ENCODE data around the gene MANF. TPM values are rescaled to one million over a fixed set of nuclear protein-coding genes. Genes with fewer than 3 reads are reported as not detected.
A peak's percentile ranks its signal among the peaks of the same experiment; 100 is the strongest.

Gene MANF
- total and polyA plus RNA-seq, 2 of the 13 experiments (the other 11 are each of a cell fraction or from before 2014, with no cell fraction given), result 55.4 to 269 TPM

GRCh38 chr3:51391075-51391565 is 6.0 kb downstream of the MANF start, which contains the start of gene RBM15B (continued):
- TF ChIP-seq, protein P1, sequence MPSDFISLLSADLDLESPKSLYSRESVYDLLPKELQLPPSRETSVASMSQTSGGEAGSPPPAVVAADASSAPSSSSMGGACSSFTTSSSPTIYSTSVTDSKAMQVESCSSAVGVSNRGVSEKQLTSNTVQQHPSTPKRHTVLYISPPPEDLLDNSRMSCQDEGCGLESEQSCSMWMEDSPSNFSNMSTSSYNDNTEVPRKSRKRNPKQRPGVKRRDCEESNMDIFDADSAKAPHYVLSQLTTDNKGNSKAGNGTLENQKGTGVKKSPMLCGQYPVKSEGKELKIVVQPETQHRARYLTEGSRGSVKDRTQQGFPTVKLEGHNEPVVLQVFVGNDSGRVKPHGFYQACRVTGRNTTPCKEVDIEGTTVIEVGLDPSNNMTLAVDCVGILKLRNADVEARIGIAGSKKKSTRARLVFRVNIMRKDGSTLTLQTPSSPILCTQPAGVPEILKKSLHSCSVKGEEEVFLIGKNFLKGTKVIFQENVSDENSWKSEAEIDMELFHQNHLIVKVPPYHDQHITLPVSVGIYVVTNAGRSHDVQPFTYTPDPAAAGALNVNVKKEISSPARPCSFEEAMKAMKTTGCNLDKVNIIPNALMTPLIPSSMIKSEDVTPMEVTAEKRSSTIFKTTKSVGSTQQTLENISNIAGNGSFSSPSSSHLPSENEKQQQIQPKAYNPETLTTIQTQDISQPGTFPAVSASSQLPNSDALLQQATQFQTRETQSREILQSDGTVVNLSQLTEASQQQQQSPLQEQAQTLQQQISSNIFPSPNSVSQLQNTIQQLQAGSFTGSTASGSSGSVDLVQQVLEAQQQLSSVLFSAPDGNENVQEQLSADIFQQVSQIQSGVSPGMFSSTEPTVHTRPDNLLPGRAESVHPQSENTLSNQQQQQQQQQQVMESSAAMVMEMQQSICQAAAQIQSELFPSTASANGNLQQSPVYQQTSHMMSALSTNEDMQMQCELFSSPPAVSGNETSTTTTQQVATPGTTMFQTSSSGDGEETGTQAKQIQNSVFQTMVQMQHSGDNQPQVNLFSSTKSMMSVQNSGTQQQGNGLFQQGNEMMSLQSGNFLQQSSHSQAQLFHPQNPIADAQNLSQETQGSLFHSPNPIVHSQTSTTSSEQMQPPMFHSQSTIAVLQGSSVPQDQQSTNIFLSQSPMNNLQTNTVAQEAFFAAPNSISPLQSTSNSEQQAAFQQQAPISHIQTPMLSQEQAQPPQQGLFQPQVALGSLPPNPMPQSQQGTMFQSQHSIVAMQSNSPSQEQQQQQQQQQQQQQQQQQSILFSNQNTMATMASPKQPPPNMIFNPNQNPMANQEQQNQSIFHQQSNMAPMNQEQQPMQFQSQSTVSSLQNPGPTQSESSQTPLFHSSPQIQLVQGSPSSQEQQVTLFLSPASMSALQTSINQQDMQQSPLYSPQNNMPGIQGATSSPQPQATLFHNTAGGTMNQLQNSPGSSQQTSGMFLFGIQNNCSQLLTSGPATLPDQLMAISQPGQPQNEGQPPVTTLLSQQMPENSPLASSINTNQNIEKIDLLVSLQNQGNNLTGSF (CRISPR knock-in tag; IDR thresholded peaks at IDR 0.05), result no peak
- TF ChIP-seq, protein P2, sequence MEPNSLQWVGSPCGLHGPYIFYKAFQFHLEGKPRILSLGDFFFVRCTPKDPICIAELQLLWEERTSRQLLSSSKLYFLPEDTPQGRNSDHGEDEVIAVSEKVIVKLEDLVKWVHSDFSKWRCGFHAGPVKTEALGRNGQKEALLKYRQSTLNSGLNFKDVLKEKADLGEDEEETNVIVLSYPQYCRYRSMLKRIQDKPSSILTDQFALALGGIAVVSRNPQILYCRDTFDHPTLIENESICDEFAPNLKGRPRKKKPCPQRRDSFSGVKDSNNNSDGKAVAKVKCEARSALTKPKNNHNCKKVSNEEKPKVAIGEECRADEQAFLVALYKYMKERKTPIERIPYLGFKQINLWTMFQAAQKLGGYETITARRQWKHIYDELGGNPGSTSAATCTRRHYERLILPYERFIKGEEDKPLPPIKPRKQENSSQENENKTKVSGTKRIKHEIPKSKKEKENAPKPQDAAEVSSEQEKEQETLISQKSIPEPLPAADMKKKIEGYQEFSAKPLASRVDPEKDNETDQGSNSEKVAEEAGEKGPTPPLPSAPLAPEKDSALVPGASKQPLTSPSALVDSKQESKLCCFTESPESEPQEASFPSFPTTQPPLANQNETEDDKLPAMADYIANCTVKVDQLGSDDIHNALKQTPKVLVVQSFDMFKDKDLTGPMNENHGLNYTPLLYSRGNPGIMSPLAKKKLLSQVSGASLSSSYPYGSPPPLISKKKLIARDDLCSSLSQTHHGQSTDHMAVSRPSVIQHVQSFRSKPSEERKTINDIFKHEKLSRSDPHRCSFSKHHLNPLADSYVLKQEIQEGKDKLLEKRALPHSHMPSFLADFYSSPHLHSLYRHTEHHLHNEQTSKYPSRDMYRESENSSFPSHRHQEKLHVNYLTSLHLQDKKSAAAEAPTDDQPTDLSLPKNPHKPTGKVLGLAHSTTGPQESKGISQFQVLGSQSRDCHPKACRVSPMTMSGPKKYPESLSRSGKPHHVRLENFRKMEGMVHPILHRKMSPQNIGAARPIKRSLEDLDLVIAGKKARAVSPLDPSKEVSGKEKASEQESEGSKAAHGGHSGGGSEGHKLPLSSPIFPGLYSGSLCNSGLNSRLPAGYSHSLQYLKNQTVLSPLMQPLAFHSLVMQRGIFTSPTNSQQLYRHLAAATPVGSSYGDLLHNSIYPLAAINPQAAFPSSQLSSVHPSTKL (CRISPR knock-in tag; IDR thresholded peaks at IDR 0.05), result peak; percentile 61
- TF ChIP-seq, protein P3, sequence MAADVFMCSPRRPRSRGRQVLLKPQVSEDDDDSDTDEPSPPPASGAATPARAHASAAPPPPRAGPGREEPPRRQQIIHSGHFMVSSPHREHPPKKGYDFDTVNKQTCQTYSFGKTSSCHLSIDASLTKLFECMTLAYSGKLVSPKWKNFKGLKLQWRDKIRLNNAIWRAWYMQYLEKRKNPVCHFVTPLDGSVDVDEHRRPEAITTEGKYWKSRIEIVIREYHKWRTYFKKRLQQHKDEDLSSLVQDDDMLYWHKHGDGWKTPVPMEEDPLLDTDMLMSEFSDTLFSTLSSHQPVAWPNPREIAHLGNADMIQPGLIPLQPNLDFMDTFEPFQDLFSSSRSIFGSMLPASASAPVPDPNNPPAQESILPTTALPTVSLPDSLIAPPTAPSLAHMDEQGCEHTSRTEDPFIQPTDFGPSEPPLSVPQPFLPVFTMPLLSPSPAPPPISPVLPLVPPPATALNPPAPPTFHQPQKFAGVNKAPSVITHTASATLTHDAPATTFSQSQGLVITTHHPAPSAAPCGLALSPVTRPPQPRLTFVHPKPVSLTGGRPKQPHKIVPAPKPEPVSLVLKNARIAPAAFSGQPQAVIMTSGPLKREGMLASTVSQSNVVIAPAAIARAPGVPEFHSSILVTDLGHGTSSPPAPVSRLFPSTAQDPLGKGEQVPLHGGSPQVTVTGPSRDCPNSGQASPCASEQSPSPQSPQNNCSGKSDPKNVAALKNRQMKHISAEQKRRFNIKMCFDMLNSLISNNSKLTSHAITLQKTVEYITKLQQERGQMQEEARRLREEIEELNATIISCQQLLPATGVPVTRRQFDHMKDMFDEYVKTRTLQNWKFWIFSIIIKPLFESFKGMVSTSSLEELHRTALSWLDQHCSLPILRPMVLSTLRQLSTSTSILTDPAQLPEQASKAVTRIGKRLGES (CRISPR knock-in tag; IDR thresholded peaks at IDR 0.05; ENCODE audit: borderline replicate concordance), result no peak
- TF ChIP-seq FLYWCH1 (CRISPR knock-in tag; IDR thresholded peaks at IDR 0.05) (no peak), ZNF230 (CRISPR knock-in tag; IDR thresholded peaks at IDR 0.05) (0 out of 2 replicates have a peak, but pooled peaks have one; percentile 66), ZNF709 (CRISPR knock-in tag; IDR thresholded peaks at IDR 0.05) (peak; percentile 87; the same call in 1 of the 2 replicates), ATF7-NPFF (CRISPR knock-in tag; IDR thresholded peaks at IDR 0.05; ENCODE audit: low read depth) (peak; percentile 89), ZNF331 (CRISPR knock-in tag; IDR thresholded peaks at IDR 0.05) (peak; percentile 78), ZNF362 (CRISPR knock-in tag; IDR thresholded peaks at IDR 0.05; ENCODE audit: borderline replicate concordance) (peak; percentile 75; the same call in 1 of the 2 replicates), HCFC1 (IDR thresholded peaks at IDR 0.05; ENCODE audit: low read depth, low read length) (peak; percentile 72)
- TF ChIP-seq, protein P4, sequence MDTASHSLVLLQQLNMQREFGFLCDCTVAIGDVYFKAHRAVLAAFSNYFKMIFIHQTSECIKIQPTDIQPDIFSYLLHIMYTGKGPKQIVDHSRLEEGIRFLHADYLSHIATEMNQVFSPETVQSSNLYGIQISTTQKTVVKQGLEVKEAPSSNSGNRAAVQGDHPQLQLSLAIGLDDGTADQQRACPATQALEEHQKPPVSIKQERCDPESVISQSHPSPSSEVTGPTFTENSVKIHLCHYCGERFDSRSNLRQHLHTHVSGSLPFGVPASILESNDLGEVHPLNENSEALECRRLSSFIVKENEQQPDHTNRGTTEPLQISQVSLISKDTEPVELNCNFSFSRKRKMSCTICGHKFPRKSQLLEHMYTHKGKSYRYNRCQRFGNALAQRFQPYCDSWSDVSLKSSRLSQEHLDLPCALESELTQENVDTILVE (CRISPR knock-in tag; IDR thresholded peaks at IDR 0.05), result peak; percentile 86

Measured in HepG2 (cell line).